Right atrium auricular region (tissue), 2 donors: ENCODE results near the gene RPTOR. TPM values are rescaled to one million over a fixed set of nuclear protein-coding genes. Genes with fewer than 3 reads are reported as not detected.

Experiments used
- DNase-seq: peaks from one replicate; pipeline ENCODE4 v3.0.0-alpha.2; 2019; ENCODE audit warnings: low spot score
- H3K27ac ChIP-seq, 2 donors: fragments of 200-600 bp; sonication (generic); 1 replicate in 1 of 2; 2 replicates in 1 of 2; pipeline ENCODE4 v1.5.1; 2016 to 2019
- H3K27me3 ChIP-seq, 2 donors: fragments of 200-600 bp; sonication (generic); one replicate each; pipeline versions ENCODE4 v1.5.1 to v1.6.0; 2017 to 2019
- H3K36me3 ChIP-seq: fragments of 200-600 bp; sonication (generic); one replicate; pipeline ENCODE4 v1.5.1; 2016
- H3K4me1 ChIP-seq, 2 donors: fragments of 200-600 bp; sonication (generic); one replicate each; pipeline versions ENCODE4 v1.5.1 to v1.6.0; 2017 to 2019
- H3K4me3 ChIP-seq, 2 donors: fragments of 200-600 bp; sonication (generic); 1 replicate in 1 of 2; 2 replicates in 1 of 2; pipeline ENCODE4 v1.5.1; 2017 to 2019; ENCODE audit warnings: mild to moderate bottlenecking in 1 of 2, moderate library complexity in 1 of 2
- H3K9me3 ChIP-seq, 2 donors: fragments of 200-600 bp; sonication (generic); one replicate each; pipeline ENCODE4 v1.5.1; 2019
- CTCF ChIP-seq, 2 donors: fragments of 200-600 bp; sonication (generic); IDR thresholded peaks; one replicate each; pipeline ENCODE4 v1.5.1; 2019; ENCODE audit warnings: antibody characterized with exemption in 2 of 2
- total RNA-seq, 2 donors: library from RNA; depleted of rRNA; stranded (reverse); fragments of >200 nt; gene quantifications; one replicate each; pipeline ENCODE4 v1.1.0, GENCODE V29; 2016

Gene RPTOR
- total RNA-seq, 2 donors from 2014 or later, result 19.9 to 22.6 TPM

- Histone ChIP-seq H3K4me1 (peaks cover 0 to 11% of the 10 kb centered on the region in 2 donors), H3K36me3 (no peaks in the 10 kb centered on the region), H3K27me3 (no peaks in the 10 kb centered on the region), H3K4me3 (no peak overlapping the region), H3K9me3 (no peaks in the 10 kb centered on the region), H3K27ac (no peak overlapping the region)
- TF ChIP-seq CTCF (IDR thresholded peaks at IDR 0.05), result no peak
- no peak for DNase-seq
These were observed 393.1 kb downstream of the RPTOR start for GRCh38 chr17:80937462-80938381.

- no peak overlapping the region for H3K27ac ChIP-seq
- peaks cover 0 to 20% of the 10 kb centered on the region in 2 donors for H3K4me1 ChIP-seq
- H3K9me3 ChIP-seq, result no peaks in the 10 kb centered on the region
- H3K4me3 ChIP-seq, result no peak overlapping the region
- no peak for TF ChIP-seq CTCF (IDR thresholded peaks at IDR 0.05)
- no peaks in the 10 kb centered on the region for H3K27me3 ChIP-seq
- DNase-seq, result no peak
- no peaks in the 10 kb centered on the region for H3K36me3 ChIP-seq
These were observed 393.9 kb downstream of the RPTOR start for GRCh38 chr17:80938556-80938955.

- no peak for TF ChIP-seq CTCF (IDR thresholded peaks at IDR 0.05)
- no peak for DNase-seq
- Histone ChIP-seq H3K4me3 (no peak overlapping the region), H3K9me3 (no peaks in the 10 kb centered on the region), H3K4me1 (peaks cover 0 to 21% of the 10 kb centered on the region in 2 donors), H3K36me3 (no peaks in the 10 kb centered on the region), H3K27me3 (no peaks in the 10 kb centered on the region), H3K27ac (no peak overlapping the region)
These were observed 394.8 kb downstream of the RPTOR start for GRCh38 chr17:80939151-80940145.

GRCh38 chr17:80940171-80941123, 395.8 kb downstream of the RPTOR start:
- no peak for TF ChIP-seq CTCF (IDR thresholded peaks at IDR 0.05)
- H3K4me3 ChIP-seq, result no peak overlapping the region
- no peaks in the 10 kb centered on the region for H3K27me3 ChIP-seq
- H3K9me3 ChIP-seq, result no peaks in the 10 kb centered on the region
- no peak overlapping the region for H3K27ac ChIP-seq
- H3K4me1 ChIP-seq, result peaks cover 0 to 21% of the 10 kb centered on the region in 2 donors
- DNase-seq, result no peak
- no peaks in the 10 kb centered on the region for H3K36me3 ChIP-seq

GRCh38 chr17:80941171-80941570, 396.5 kb downstream of the RPTOR start:
- peaks cover 0 to 21% of the 10 kb centered on the region in 2 donors for H3K4me1 ChIP-seq
- no peaks in the 10 kb centered on the region for H3K9me3 ChIP-seq
- no peak overlapping the region for H3K4me3 ChIP-seq
- TF ChIP-seq CTCF (IDR thresholded peaks at IDR 0.05), result no peak
- H3K27me3 ChIP-seq, result no peaks in the 10 kb centered on the region
- no peak overlapping the region for H3K27ac ChIP-seq
- no peak for DNase-seq
- peaks cover 6% of the 10 kb centered on the region for H3K36me3 ChIP-seq
